K562 (cell line): Measurements from ENCODE around the gene PTOV1. TPM values are rescaled to one million over a fixed set of nuclear protein-coding genes. Genes with fewer than 3 reads are reported as not detected.
A peak's percentile ranks its signal among the peaks of the same experiment; 100 is the strongest.
"Not testable (repeated sequence)": the region's sequence is repeated elsewhere in the genome, so short reads cannot be mapped to it uniquely, and the experiment has no call there.

ENCODE experiments used
- ATAC-seq: fragments of 200-7000 bp; cut with Tn5 transposase; 3 replicates; pipeline ENCODE4 v1.9.1; 2020; ENCODE audit warnings: moderate library complexity
- BruUV-seq: library from RNA; stranded (reverse); fragments of 400-500 nt; replicated peaks from 2 replicates; lab custom pipeline; 2021; lab: Mats Ljungman, UMichigan
- CTCF ChIA-PET: fragments of 300-600 bp; formaldehyde crosslinking; extraction: SDS; loops from one replicate; lab custom pipeline; 2021; ENCODE audit warnings: low intra/inter-chr PET ratio; lab: Yijun Ruan, JAX
- POLR2A ChIA-PET: fragments of 300-600, 350-650 bp; sonication (Branson Sonifier 250); formaldehyde crosslinking; extraction: SDS; loops from one replicate; lab custom pipeline; 2021; ENCODE audit warnings: antibody characterized with exemption, inconsistent platforms; lab: Yijun Ruan, JAX
- DNase-seq, 4 experiments: peaks; one replicate each; pipeline versions ENCODE4 v3.0.0 to v3.0.0-alpha.2; 2011 to 2018; ENCODE audit warnings: low spot score in 3 of 4, mixed read lengths in 3 of 4; ENCODE audit errors: extremely low read depth in 1 of 4
- FAIRE-seq: peaks from 2 replicates; lab custom pipeline; 2011; peaks lifted over from hg19 to GRCh38; lab: Jason Lieb, UNC
- H2AFZ ChIP-seq: 2 replicates; pipeline ENCODE4 v1.6.0; 2011; ENCODE audit warnings: low read depth, low read length, control low read depth, inconsistent platforms
- H3K27ac ChIP-seq: fragments of 200-600 bp; 3 replicates; pipeline ENCODE4 v1.8.0; 2011; ENCODE audit warnings: low read depth, mild to moderate bottlenecking, control low read depth, inconsistent platforms, low read length, moderate library complexity, mixed read lengths; ENCODE audit errors: extremely low read depth
- H3K27me3 ChIP-seq, 2 experiments: fragments of 300-600 bp in 1 of 2; 2 replicates in 1 of 2; 3 replicates in 1 of 2; pipeline versions ENCODE4 v1.6.0 to v1.8.0; 2011; ENCODE audit warnings: inconsistent platforms in 2 of 2, low read length in 2 of 2, mild to moderate bottlenecking in 1 of 2, mixed read lengths in 1 of 2, moderate library complexity in 1 of 2; ENCODE audit not compliant: control insufficient read depth in 2 of 2, insufficient read depth in 2 of 2
- H3K36me3 ChIP-seq: fragments of 300-600 bp; 3 replicates; pipeline ENCODE4 v1.8.0; 2011; ENCODE audit warnings: mild to moderate bottlenecking, low read length, inconsistent platforms; ENCODE audit not compliant: control insufficient read depth, insufficient read depth
- H3K4me1 ChIP-seq, 2 experiments: fragments of 200-600 bp in 1 of 2; replicated peaks in 1 of 2; 2 replicates in 1 of 2; 3 replicates in 1 of 2; pipeline versions ENCODE4 v1.5.1 to v1.8.0; 2011; ENCODE audit warnings: inconsistent platforms in 2 of 2, low read length in 2 of 2, mild to moderate bottlenecking in 1 of 2, mixed read lengths in 1 of 2, moderate library complexity in 1 of 2; ENCODE audit not compliant: control insufficient read depth in 2 of 2, insufficient read depth in 2 of 2
- H3K4me2 ChIP-seq: 2 replicates; pipeline ENCODE4 v1.6.1; 2011; ENCODE audit warnings: low read length, control low read depth, inconsistent platforms, mixed read lengths; ENCODE audit not compliant: insufficient read depth
- H3K4me3 ChIP-seq: fragments of 200-600 bp; sonication (generic), shearing (Covaris generic); 2 replicates; pipeline ENCODE4 v1.5.1; 2016; ENCODE audit warnings: control low read depth, inconsistent platforms
- H3K79me2 ChIP-seq: fragments of 200-600 bp; 3 replicates; pipeline ENCODE4 v1.8.0; 2011; ENCODE audit warnings: low read length, inconsistent platforms; ENCODE audit not compliant: control insufficient read depth, insufficient read depth
- H3K9ac ChIP-seq, 2 experiments: 2 replicates each; pipeline versions ENCODE4 v1.6.0 to v1.6.1; 2011; ENCODE audit warnings: low read depth in 2 of 2, low read length in 2 of 2, control low read depth in 1 of 2, inconsistent platforms in 1 of 2, mild to moderate bottlenecking in 1 of 2, mixed read lengths in 1 of 2; ENCODE audit not compliant: insufficient read depth in 1 of 2
- H3K9me1 ChIP-seq: one replicate; pipeline ENCODE4 v1.6.0; 2011; ENCODE audit warnings: inconsistent platforms, mild to moderate bottlenecking, low read length, moderate library complexity; ENCODE audit not compliant: control insufficient read depth, insufficient read depth
- H3K9me3 ChIP-seq: replicated peaks from 2 replicates; pipeline ENCODE4 v1.5.1; 2011; ENCODE audit warnings: low read depth, low read length, inconsistent platforms; ENCODE audit not compliant: control insufficient read depth, insufficient read depth
- H4K20me1 ChIP-seq: replicated peaks from 2 replicates; pipeline ENCODE4 v1.6.1; 2011; ENCODE audit warnings: low read length, inconsistent platforms, mixed read lengths; ENCODE audit not compliant: control insufficient read depth, insufficient read depth
- CREM ChIP-seq: IDR thresholded peaks from 2 replicates; pipeline ENCODE4 v1.6.1; 2014; ENCODE audit warnings: antibody characterized with exemption, low read depth
- ELF4 ChIP-seq: fragments of 450-650 bp; formaldehyde crosslinking; IDR thresholded peaks from 2 replicates; pipeline ENCODE4 v1.4.0; 2022; ENCODE audit warnings: missing genetic modification characterization
- KDM5B ChIP-seq: fragments of 200-600 bp; sonication (generic); IDR thresholded peaks from 2 replicates; pipeline ENCODE4 v1.6.1; 2012; ENCODE audit warnings: low read depth, mild to moderate bottlenecking, moderate library complexity, low read length, control low read depth, inconsistent platforms; ENCODE audit not compliant: insufficient replicate concordance
- MTA3 ChIP-seq: fragments of 450-650 bp; formaldehyde crosslinking; IDR thresholded peaks from 2 replicates; pipeline ENCODE4 v1.6.1; 2017; ENCODE audit warnings: mild to moderate bottlenecking, borderline replicate concordance
- NFIC ChIP-seq: fragments of 450-650 bp; IDR thresholded peaks from 2 replicates; pipeline ENCODE4 v1.6.1; 2017; ENCODE audit warnings: mild to moderate bottlenecking, inconsistent platforms
- RFX5 ChIP-seq: IDR thresholded peaks from 2 replicates; pipeline ENCODE4 v1.6.1; 2011; ENCODE audit warnings: low read depth, mild to moderate bottlenecking, improper control_type of control experiment, low read length
- TEAD4 ChIP-seq, 2 experiments: sonication (generic) in 1 of 2; formaldehyde crosslinking in 1 of 2; IDR thresholded peaks; 2 replicates each; pipeline versions ENCODE4 v1.6.1 to v1.8.0; 2012 to 2022; ENCODE audit warnings: borderline replicate concordance in 1 of 2, inconsistent platforms in 1 of 2, low read length in 1 of 2, mild to moderate bottlenecking in 1 of 2, missing genetic modification reagents in 1 of 2
- ZBTB7A ChIP-seq: IDR thresholded peaks from 2 replicates; pipeline ENCODE4 v1.6.1; 2011; ENCODE audit warnings: low read depth, mild to moderate bottlenecking, low read length, moderate library complexity, borderline replicate concordance; ENCODE audit not compliant: control insufficient read depth
- ZNF507 ChIP-seq: conservative IDR thresholded peaks from 2 replicates; pipeline ENCODE4 v1.6.1; 2017; ENCODE audit warnings: missing genetic modification characterization, missing compliant biosample characterization
- WGBS: fragments of 100-300 bp; shearing (Covaris generic); methylation state at CpG from one replicate; pipeline ENCODE4 v1.1.6; 2016; ENCODE audit warnings: low coverage, mixed read lengths; ENCODE audit not compliant: insufficient coverage; ENCODE audit errors: missing lambda C conversion rate; 5-methylcytosine and 5-hydroxymethylcytosine counted together
- in situ Hi-C: fragments of 300-500 bp; cut with MboI; formaldehyde crosslinking; loops from 4 replicates; pipeline ENCODE4 v1.15.0; 2018; ENCODE audit warnings: inconsistent platforms, mixed read lengths
- intact Hi-C: fragments of 100-400 bp; cut with micrococcal nuclease; formaldehyde crosslinking; loops from 2 replicates; pipeline ENCODE4 v1.14.2; 2022
- polyA plus RNA-seq, 8 experiments: library from polyadenylated mRNA; depleted of rRNA in 4 of 8; stranded (reverse) in 5 of 8; unstranded in 3 of 8; fragments of >200 nt; fragmentation: Nextera tagmentation in 2 of 8; fragmentation: Illumina TruSeq in 1 of 8; extraction: Ambion mirVana in 2 of 8; extraction: Trizol in 1 of 8; gene quantifications; 2 replicates each; pipeline versions ENCODE4 v1.2.1 to v1.2.3, GENCODE V29; 2011 to 2014; ENCODE audit warnings: inconsistent platforms in 1 of 8, missing spikeins in 1 of 8
- total RNA-seq, 7 experiments: library from RNA; depleted of rRNA in 6 of 7; stranded (reverse); fragments of >200 nt in 6 of 7; fragmentation: Illumina TruSeq in 2 of 7; extraction: Trizol in 2 of 7; gene quantifications; 2 replicates each; pipeline versions ENCODE4 v1.2.1 to v1.2.3, GENCODE V29; 2011 to 2021; ENCODE audit warnings: low replicate concordance in 1 of 7
- TF ChIP-seq, protein P1 (sequence below), 3 experiments: IDR thresholded peaks in 2 of 3; conservative IDR thresholded peaks in 1 of 3; 2 replicates each; pipeline ENCODE4 v1.5.1; 2011 to 2012; ENCODE audit warnings: low read length in 3 of 3, mild to moderate bottlenecking in 3 of 3, control low read depth in 2 of 3, improper control_type of control experiment in 1 of 3, inconsistent platforms in 1 of 3, low read depth in 1 of 3, mixed read lengths in 1 of 3, moderate library complexity in 1 of 3; ENCODE audit not compliant: insufficient read depth in 2 of 3

PTOV1 gene
- total and polyA plus RNA-seq, 9 of the 15 experiments (the other 6 are each of a cell fraction or from before 2014, with no cell fraction given), result 4.9 to 169 (median 43.5) TPM

GRCh38 chr19:49818649-49819370 is 32.1 kb upstream of the PTOV1 start (continued):
- 0 out of 2 replicates have a peak, but pooled peaks have one; percentile 8 for TF ChIP-seq TEAD4 (IDR thresholded peaks at IDR 0.05; ENCODE audit: low read length)
- TF ChIP-seq TEAD4 (CRISPR knock-in tag; IDR thresholded peaks at IDR 0.05; ENCODE audit: borderline replicate concordance), result no peak
- TF ChIP-seq ZNF507 (tag), result no peak
- peak; percentile 4; the same call in 1 of the 2 replicates for TF ChIP-seq CREM
- TF ChIP-seq RFX5, result no peak
- TF ChIP-seq ELF4 (CRISPR knock-in tag), result no peak

DNA sequence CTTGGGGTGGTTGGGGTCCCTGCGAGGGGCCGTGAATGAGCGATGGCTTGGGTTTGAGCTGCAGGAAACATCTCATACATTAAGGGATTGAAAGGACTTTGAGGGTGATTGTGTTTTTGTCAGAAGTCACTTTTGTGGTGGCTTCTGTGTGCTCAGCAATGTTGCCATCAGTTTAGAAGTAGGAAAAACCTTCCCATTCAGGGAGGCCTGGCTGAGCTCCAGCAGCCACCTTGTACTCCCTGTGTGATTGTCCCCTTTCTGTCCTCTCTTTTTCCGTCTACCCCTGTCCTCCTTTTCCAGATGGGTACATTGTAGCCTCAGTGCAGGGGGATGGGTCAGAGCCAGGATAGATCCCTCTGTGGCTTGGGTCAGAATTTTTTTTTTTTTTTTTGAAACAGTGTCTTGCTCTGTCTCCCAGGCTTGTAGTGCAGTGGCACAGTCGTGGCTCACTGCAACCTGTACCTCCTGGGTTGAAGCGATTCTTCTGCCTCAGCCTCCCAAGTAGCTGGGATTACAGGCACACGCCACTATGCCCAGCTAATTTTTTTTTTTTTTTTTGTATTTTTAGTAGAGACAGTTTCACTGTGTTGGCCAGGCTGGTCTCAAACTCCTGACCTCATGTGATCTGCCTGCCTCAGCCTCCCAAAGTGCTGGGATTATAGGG is 31.4 kb upstream of the PTOV1 start:
- H3K9me1 ChIP-seq, H2AFZ ChIP-seq, BruUV-seq, in situ Hi-C loops, ATAC-seq, H3K27me3 ChIP-seq, H3K9me3 ChIP-seq: not testable (repeated sequence)
- peaks cover 32% of the 10 kb centered on the region for H3K36me3 ChIP-seq
- 24% methylated on average over 7 of the region's 7 CpGs for WGBS
- peaks cover 17 to 36% of the 10 kb centered on the region in 2 experiments for H3K4me1 ChIP-seq
- POLR2A ChIA-PET, result interaction anchor here (0.8 to 1.2 kb wide), 8 partner anchors 9 to 102 kb away, joined by 3 to 9 read pairs (median 5); partner anchors contain the start of gene PTOV1
- FAIRE-seq (peak; percentile 59), DNase-seq (peak in 1 of 4 experiments; percentile 42)
- intact Hi-C loops, result loop anchor here (2.0 kb wide), 1 partner anchor 25 kb away; no protein-coding TSS in a partner anchor
- peak overlapping the region; percentile 90 for H3K27ac ChIP-seq
- TF ChIP-seq, protein P1, sequence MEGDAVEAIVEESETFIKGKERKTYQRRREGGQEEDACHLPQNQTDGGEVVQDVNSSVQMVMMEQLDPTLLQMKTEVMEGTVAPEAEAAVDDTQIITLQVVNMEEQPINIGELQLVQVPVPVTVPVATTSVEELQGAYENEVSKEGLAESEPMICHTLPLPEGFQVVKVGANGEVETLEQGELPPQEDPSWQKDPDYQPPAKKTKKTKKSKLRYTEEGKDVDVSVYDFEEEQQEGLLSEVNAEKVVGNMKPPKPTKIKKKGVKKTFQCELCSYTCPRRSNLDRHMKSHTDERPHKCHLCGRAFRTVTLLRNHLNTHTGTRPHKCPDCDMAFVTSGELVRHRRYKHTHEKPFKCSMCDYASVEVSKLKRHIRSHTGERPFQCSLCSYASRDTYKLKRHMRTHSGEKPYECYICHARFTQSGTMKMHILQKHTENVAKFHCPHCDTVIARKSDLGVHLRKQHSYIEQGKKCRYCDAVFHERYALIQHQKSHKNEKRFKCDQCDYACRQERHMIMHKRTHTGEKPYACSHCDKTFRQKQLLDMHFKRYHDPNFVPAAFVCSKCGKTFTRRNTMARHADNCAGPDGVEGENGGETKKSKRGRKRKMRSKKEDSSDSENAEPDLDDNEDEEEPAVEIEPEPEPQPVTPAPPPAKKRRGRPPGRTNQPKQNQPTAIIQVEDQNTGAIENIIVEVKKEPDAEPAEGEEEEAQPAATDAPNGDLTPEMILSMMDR (IDR thresholded peaks at IDR 0.05 in 2 of 3, conservative IDR thresholded peaks at IDR 0.05 in 1 of 3; ENCODE audit: insufficient read depth in 2 of 3, low read depth in 1 of 3, low read length in 3 of 3), result 0 out of 6 replicates have a peak, but pooled peaks of 1 of the 3 experiments have one; percentile 3
- TF ChIP-seq KDM5B (peak; percentile 6), ZBTB7A (peak; percentile 35; the same call in 1 of the 2 replicates), NFIC (peak; percentile 62), MTA3 (0 out of 2 replicates have a peak, but pooled peaks have one; percentile 1)
- TF ChIP-seq, all 486 proteins: peak for 5; not testable (repeated sequence) for 481
- Histone ChIP-seq H3K79me2 (peaks cover 47% of the 10 kb centered on the region), H3K4me2 (peak overlapping the region; percentile 82), H3K4me3 (peak overlapping the region; percentile 86), H3K9ac (peak overlapping the region; percentile 86 to 95)
- H4K20me1 ChIP-seq, CTCF ChIA-PET: not testable (repeated sequence)
